ENCODE measurements around the gene SH3BGRL2.

DNA sequence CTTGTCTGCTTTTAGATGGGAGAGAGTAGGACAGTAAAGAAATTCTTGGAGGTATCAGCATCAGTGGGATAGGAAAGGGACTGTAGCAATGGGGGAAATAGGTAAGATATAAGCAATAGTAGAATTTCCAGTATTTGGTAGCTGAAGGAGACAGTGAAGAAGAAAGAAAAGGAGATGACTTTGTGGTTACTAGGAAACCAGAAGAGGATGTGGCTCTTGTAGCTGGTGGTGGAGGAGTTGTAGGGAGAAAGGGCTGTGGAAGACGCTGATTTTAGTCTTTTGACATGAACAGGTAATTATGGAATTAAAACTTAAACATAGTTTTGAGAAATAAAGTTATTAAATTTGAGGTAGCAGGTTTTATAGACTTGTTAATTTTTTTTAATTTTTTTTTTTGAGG, 26.1 kb downstream of the SH3BGRL2 start:
- TF ChIP-seq EP300 (IDR thresholded peaks at IDR 0.05; ENCODE audit: low read depth) (no peak), POLR2A (IDR thresholded peaks at IDR 0.05) (no peak), POLR2AphosphoS5 (IDR thresholded peaks at IDR 0.05) (no peak)
- TF ChIP-seq, protein P1, sequence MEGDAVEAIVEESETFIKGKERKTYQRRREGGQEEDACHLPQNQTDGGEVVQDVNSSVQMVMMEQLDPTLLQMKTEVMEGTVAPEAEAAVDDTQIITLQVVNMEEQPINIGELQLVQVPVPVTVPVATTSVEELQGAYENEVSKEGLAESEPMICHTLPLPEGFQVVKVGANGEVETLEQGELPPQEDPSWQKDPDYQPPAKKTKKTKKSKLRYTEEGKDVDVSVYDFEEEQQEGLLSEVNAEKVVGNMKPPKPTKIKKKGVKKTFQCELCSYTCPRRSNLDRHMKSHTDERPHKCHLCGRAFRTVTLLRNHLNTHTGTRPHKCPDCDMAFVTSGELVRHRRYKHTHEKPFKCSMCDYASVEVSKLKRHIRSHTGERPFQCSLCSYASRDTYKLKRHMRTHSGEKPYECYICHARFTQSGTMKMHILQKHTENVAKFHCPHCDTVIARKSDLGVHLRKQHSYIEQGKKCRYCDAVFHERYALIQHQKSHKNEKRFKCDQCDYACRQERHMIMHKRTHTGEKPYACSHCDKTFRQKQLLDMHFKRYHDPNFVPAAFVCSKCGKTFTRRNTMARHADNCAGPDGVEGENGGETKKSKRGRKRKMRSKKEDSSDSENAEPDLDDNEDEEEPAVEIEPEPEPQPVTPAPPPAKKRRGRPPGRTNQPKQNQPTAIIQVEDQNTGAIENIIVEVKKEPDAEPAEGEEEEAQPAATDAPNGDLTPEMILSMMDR (IDR thresholded peaks at IDR 0.05) = no peak
